Activated CD8-positive, alpha-beta memory T cell treated with anti-CD3 and anti-CD28 coated beads, Interleukin-2, amount 10 ng/mL, durations not matched to agents 7 days and 5 days (primary cell): Measurements from ENCODE around the gene KCTD17. TPM values are rescaled to one million over a fixed set of nuclear protein-coding genes. Genes with fewer than 3 reads are reported as not detected.

ENCODE experiments used
- ATAC-seq: fragments of 150-1000 bp; cut with Tn5 transposase; one replicate; pipeline ENCODE4 v1.10.0; 2021; ENCODE audit warnings: moderate library complexity
- CTCF ChIA-PET: fragments of 350-600 bp; sonication (Branson Sonifier 250); formaldehyde crosslinking; loops from one replicate; lab custom pipeline; 2021; ENCODE audit warnings: antibody characterized with exemption; lab: Charles Lee
- DNase-seq: peaks from one replicate; pipeline ENCODE4 v3.0.0-alpha.2; 2020
- H3K27ac Mint-ChIP-seq: one replicate; pipeline ENCODE4 v1.8.0; 2021; ENCODE audit warnings: mild to moderate bottlenecking, mixed read lengths
- H3K27me3 Mint-ChIP-seq: one replicate; pipeline ENCODE4 v1.8.0; 2021; ENCODE audit warnings: mixed read lengths
- H3K36me3 Mint-ChIP-seq: one replicate; pipeline ENCODE4 v1.8.0; 2021; ENCODE audit warnings: mild to moderate bottlenecking, mixed read lengths
- H3K4me1 Mint-ChIP-seq: one replicate; pipeline ENCODE4 v1.8.0; 2021; ENCODE audit warnings: mixed read lengths
- H3K4me3 Mint-ChIP-seq: one replicate; pipeline ENCODE4 v1.8.0; 2021; ENCODE audit warnings: mild to moderate bottlenecking, moderate library complexity, mixed read lengths
- H3K9me3 Mint-ChIP-seq: one replicate; pipeline ENCODE4 v1.8.0; 2022; ENCODE audit warnings: low read depth, mixed read lengths
- total RNA-seq, 2 experiments: library from RNA; stranded (reverse); gene quantifications; one replicate each; pipeline ENCODE4 v1.2.3, GENCODE V29; 2021

KCTD17 gene, protein sequence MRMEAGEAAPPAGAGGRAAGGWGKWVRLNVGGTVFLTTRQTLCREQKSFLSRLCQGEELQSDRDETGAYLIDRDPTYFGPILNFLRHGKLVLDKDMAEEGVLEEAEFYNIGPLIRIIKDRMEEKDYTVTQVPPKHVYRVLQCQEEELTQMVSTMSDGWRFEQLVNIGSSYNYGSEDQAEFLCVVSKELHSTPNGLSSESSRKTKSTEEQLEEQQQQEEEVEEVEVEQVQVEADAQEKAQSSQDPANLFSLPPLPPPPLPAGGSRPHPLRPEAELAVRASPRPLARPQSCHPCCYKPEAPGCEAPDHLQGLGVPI
- total RNA-seq = 10 to 100 TPM; 47.7 to 53.4 TPM

DNA sequence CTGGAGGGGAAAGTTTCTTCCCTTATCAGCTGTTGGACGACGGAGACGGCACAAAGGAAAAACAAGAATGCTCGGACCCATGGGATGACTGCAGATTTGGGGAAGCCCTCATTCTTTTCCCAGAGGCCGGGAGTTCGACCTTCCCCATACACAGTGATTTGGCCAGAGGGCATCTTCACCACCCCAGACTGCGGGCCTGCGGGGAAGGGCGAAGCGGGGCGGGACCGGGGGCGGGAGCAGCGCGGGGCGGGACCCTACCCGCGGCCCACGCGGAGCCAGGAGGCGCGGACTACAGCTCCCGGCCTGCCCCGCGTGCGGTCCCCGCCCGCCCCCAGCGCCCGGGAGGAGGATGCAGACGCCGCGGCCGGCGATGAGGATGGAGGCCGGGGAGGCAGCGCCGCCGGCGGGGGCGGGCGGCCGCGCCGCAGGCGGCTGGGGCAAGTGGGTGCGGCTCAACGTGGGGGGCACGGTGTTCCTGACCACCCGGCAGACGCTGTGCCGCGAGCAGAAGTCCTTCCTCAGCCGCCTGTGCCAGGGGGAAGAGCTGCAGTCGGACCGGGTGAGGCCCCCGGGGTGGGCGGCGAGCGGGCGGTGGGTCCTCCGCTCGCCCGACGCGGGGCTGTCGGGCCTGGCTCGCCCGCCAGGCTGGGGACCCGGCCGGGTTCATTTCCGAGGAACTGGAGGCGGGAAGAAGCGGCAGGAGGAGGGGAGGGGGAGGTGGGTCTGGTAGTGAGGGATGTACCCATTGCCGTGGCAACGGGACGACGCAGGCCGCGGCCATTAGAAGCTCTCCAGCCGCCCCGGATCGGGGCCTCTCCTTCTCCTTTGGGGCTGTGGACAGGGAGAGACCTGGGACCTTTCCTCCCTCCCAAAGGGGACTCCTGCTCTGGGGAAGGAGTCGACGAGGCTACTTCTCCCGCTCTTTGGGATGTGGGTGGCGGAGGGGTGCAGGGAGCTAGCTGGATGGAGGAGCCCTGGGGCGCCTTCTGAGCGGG is at the start of gene KCTD17:
KCTD17 (plus strand) TSS at position 352 of the 995 bp plus-strand sequence; CDS start at position 371, 19 bp downstream.
- peaks cover 3% of the 10 kb centered on the region for H3K36me3 Mint-ChIP-seq
- no peaks in the 10 kb centered on the region for H3K27me3 Mint-ChIP-seq
- H3K9me3 Mint-ChIP-seq = no peaks in the 10 kb centered on the region
- CTCF ChIA-PET = interaction anchor here (0.5 to 2.3 kb wide), 11 partner anchors 9 to 652 kb away, joined by 3 to 9 read pairs (median 4); partner anchors contain the start of gene TST
- H3K4me1 Mint-ChIP-seq = peaks cover 19% of the 10 kb centered on the region
- peak within 1 kb of the TSS; percentile 77 for H3K4me3 Mint-ChIP-seq
- DNase-seq = peak; percentile 85
- no peak within 1 kb of the TSS for H3K27ac Mint-ChIP-seq
- ATAC-seq = peak; percentile 100

DNA sequence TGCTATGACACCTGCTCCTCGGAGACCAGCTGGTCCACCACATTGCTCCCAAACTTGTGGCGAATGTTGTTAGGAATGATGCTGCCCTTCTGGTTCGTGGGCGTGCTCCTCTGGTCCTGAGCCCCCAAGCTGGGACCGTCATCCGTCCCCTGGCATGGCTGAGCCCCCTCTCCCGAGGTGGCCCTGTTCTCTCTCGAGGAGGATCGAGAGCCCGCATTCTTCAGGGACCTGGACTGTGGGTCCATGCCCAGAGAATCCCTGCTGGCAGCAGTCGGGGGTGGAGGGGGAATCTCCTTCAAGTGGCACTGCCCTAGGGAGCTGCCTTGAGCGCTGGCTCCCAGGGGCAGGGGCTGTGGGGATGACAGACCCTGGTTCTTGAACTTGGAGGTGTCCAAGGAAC is 49.7 kb upstream of the KCTD17 start:
- Mint-ChIP-seq H3K4me1 (no peaks in the 10 kb centered on the region), H3K9me3 (no peaks in the 10 kb centered on the region), H3K27ac (no peak overlapping the region), H3K4me3 (no peak overlapping the region), H3K36me3 (no peaks in the 10 kb centered on the region), H3K27me3 (peaks cover 35% of the 10 kb centered on the region)
- CTCF ChIA-PET = interaction anchor here (0.6 kb wide), 1 partner anchor 144 kb away, joined by 3 read pairs; no protein-coding TSS in a partner anchor
- ATAC-seq = no peak
- no peak for DNase-seq

DNA sequence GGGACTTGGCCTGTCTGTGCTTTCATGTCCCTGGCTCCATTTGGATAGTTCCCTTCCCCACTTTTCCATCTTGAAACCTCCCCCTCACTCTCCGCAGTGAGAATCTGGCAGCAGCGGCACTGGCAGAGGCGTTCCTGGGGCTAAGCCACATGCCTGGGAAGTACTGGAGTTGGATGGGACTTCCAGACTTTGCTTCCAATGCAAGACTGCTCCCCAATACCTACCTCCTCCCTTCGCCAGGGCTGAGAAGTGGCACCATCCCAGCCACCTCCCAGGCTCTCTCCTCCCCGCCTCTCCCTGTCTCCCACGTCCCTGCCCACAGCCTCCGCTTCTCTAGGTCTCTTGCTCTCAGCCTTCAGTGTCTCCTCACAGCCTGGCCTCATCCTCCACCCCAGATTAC is 48.9 kb upstream of the KCTD17 start:
- H3K36me3 Mint-ChIP-seq = no peaks in the 10 kb centered on the region
- CTCF ChIA-PET = no interaction called here
- no peaks in the 10 kb centered on the region for H3K9me3 Mint-ChIP-seq
- ATAC-seq = no peak
- no peak overlapping the region for H3K27ac Mint-ChIP-seq
- no peak for DNase-seq
- no peak overlapping the region for H3K4me3 Mint-ChIP-seq
- peaks cover 35% of the 10 kb centered on the region for H3K27me3 Mint-ChIP-seq
- H3K4me1 Mint-ChIP-seq = no peaks in the 10 kb centered on the region

DNA sequence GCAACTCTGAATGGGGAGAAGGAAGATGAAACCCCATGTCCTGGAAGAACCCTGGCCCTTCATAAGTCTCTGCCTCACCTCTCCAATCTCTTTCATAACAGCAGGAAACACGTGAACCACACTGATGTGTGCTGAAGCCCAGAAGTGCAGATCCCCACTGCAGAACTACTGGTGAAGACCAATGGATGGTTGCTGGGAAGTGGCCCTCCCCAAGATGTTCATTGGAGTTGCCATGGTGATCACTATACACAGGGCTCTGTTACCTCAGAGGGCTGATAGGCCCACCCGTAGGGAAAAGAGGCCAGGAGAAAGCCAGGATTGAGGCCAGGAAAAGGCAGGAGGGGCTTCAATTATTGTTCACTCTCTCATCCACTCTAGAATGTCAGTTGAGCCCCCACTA is 43.9 kb upstream of the KCTD17 start:
- no peaks in the 10 kb centered on the region for H3K4me1 Mint-ChIP-seq
- H3K9me3 Mint-ChIP-seq = no peaks in the 10 kb centered on the region
- no peaks in the 10 kb centered on the region for H3K36me3 Mint-ChIP-seq
- ATAC-seq (no peak), DNase-seq (no peak)
- H3K27ac Mint-ChIP-seq = no peak overlapping the region
- CTCF ChIA-PET = interaction anchor here (1.2 to 1.8 kb wide), 3 partner anchors 14 to 37 kb away, joined by 3 to 10 read pairs (median 5); no protein-coding TSS in a partner anchor
- peaks cover 46% of the 10 kb centered on the region for H3K27me3 Mint-ChIP-seq
- H3K4me3 Mint-ChIP-seq = no peak overlapping the region

DNA sequence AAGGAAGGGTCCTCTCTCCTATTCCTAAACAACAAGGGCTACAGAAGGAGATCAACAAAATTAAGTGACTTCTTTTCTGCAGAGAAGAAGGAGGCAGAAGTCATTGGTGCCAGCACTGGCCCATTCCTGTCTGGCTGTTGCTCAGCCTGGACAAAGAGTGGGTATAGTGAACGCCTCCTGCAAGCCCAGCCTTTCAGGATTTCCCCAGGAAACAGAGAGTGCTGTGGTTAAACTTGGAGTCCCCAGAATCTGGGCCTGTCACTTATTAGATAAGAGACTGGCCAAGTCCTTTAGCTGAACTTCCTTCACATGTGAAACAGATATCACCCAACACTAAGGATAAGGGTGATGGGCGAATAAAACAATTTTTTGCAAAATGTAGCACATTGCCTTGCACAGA is 43.2 kb upstream of the KCTD17 start:
- Mint-ChIP-seq H3K4me1 (no peaks in the 10 kb centered on the region), H3K27ac (no peak overlapping the region), H3K36me3 (no peaks in the 10 kb centered on the region), H3K9me3 (no peaks in the 10 kb centered on the region), H3K27me3 (peaks cover 43% of the 10 kb centered on the region), H3K4me3 (no peak overlapping the region)
- ATAC-seq (no peak), DNase-seq (no peak)
- CTCF ChIA-PET = interaction anchor here (0.7 to 2.0 kb wide), 4 partner anchors 9 to 36 kb away, joined by 3 to 5 read pairs (median 4); no protein-coding TSS in a partner anchor

DNA sequence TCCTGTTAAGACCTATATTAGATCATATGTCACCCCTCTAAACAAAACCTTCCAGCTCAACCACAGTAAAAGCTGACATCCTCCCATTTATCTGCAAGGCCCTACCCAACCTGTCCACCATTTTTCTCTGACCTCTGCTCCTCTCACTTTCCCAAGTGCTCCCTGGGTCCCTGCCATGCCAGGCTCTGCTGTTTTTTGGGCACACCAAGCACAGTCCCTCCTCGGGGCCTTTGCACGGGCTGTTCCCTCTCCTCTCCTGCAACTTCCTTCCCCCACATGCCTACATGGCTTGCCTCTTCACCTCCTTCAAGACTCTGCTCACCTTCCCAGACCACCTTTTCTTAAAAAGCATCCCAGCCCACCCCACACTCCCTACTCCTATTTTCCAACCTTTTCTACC is 42.1 kb upstream of the KCTD17 start:
- no peak for ATAC-seq
- peaks cover 42% of the 10 kb centered on the region for H3K27me3 Mint-ChIP-seq
- H3K27ac Mint-ChIP-seq = no peak overlapping the region
- DNase-seq = no peak
- CTCF ChIA-PET = interaction anchor here (2.0 kb wide), 1 partner anchor 32 kb away, joined by 5 read pairs; no protein-coding TSS in a partner anchor
- no peaks in the 10 kb centered on the region for H3K9me3 Mint-ChIP-seq
- no peaks in the 10 kb centered on the region for H3K4me1 Mint-ChIP-seq
- no peaks in the 10 kb centered on the region for H3K36me3 Mint-ChIP-seq
- no peak overlapping the region for H3K4me3 Mint-ChIP-seq

DNA sequence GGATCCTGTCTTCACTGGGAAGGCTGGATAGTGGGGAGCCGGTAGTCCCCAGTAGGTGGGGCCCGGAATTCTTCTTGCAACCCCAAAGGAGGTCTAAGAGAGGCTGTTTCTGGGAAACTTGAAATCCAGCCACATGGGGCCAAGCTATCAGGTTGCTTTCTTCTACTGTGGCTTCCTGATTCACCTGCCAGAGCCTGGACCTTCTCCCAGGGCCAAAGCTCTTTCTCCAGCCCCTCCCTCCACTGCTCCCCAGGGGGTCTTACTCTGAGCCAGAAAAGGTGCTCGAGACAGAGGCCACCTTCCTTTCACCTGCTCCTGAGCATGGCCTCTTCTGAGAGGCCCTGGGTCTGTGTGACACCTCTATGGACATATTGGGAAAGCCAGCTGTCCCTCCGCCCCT is 41.4 kb upstream of the KCTD17 start:
- Mint-ChIP-seq H3K27ac (no peak overlapping the region), H3K4me1 (no peaks in the 10 kb centered on the region), H3K27me3 (peaks cover 38% of the 10 kb centered on the region), H3K4me3 (no peak overlapping the region), H3K9me3 (no peaks in the 10 kb centered on the region), H3K36me3 (no peaks in the 10 kb centered on the region)
- ATAC-seq (no peak), DNase-seq (no peak)
- CTCF ChIA-PET = interaction anchor here (1.2 to 2.0 kb wide), 2 partner anchors 11 to 33 kb away, joined by 3 to 5 read pairs; no protein-coding TSS in a partner anchor

DNA sequence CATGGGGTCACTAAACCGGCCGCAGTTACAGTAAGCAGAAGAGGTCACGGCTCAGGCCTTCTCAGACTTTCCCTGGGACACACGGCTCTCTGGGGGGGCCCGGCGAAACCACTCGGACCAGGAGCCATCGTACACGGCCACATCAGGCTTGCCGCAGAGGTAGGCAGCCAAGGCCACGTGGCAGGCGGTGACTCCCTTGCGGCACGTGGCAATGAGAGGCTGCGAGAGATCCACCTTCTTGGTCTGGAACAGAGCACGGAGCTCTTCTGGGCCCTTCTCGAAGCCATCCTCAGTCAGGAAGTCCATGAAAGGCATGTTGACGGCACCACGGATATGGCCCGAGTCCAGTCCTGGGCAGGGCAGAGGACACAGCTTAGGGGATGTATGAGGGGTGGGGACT is 40.6 kb upstream of the KCTD17 start:
- Mint-ChIP-seq H3K27me3 (peaks cover 30% of the 10 kb centered on the region), H3K27ac (no peak overlapping the region), H3K4me3 (no peak overlapping the region), H3K4me1 (no peaks in the 10 kb centered on the region), H3K9me3 (no peaks in the 10 kb centered on the region), H3K36me3 (no peaks in the 10 kb centered on the region)
- ATAC-seq (no peak), DNase-seq (no peak)
- CTCF ChIA-PET = interaction anchor here (1.2 kb wide), 1 partner anchor 10 kb away, joined by 3 read pairs; no protein-coding TSS in a partner anchor

DNA sequence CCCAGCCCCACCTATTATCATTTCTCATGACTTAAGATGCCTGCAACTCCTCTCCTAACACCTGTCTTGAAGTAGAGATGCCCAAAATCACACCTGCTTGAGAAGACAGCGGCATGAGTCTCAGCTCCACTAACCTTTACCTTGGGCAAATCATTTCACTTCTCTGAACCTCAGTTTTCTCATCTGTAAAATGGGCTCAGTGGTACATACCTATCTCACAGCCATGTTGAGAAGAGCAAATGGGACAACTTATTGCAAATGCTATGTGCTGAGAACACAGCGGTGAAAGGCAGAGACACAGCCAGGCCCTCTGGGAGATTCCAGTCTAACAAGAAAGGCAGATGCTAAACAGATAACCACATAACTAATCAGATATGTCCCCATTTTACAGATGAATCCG is 40.1 kb upstream of the KCTD17 start:
- no peak for ATAC-seq
- Mint-ChIP-seq H3K9me3 (no peaks in the 10 kb centered on the region), H3K27ac (no peak overlapping the region), H3K36me3 (no peaks in the 10 kb centered on the region), H3K4me1 (no peaks in the 10 kb centered on the region), H3K27me3 (peaks cover 26% of the 10 kb centered on the region), H3K4me3 (no peak overlapping the region)
- DNase-seq = no peak
- CTCF ChIA-PET = interaction anchor here (1.2 kb wide), 1 partner anchor 10 kb away, joined by 3 read pairs; no protein-coding TSS in a partner anchor

DNA sequence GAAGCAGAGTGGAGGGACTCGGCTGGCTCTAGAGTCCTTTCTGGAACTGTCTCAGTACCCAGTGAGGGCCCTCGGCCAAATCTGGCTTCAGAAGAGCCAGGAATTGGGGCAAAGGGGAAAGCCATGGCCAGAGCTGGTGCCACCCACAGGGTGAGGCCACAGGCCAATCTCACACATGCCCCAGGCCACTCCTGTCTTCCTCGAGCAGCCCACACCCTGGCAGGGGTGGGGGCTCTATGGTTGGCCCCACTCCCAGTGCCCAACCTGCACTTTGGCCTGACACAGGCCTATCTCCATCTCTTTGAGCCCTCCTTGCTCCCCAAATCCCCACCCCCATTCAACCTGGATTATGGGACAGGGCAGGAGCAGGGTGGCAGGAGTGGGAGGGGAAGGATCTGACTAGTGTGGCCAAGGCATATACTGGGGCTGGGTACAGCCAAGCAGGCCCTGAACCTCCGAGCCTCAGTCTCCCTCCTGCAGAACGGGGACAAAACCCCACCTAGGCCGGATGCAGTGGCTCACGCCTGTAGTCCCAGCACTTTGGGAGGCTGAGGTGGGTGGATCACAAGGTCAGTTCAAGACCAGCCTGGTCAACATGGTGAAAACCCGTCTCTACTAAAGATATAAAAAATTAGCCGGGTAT is 39.2 kb upstream of the KCTD17 start:
- no peak overlapping the region for H3K27ac Mint-ChIP-seq
- CTCF ChIA-PET = no interaction called here
- ATAC-seq = no peak
- no peaks in the 10 kb centered on the region for H3K9me3 Mint-ChIP-seq
- H3K4me1 Mint-ChIP-seq = no peaks in the 10 kb centered on the region
- no peak overlapping the region for H3K4me3 Mint-ChIP-seq
- no peaks in the 10 kb centered on the region for H3K36me3 Mint-ChIP-seq
- DNase-seq = no peak
- peaks cover 17% of the 10 kb centered on the region for H3K27me3 Mint-ChIP-seq

DNA sequence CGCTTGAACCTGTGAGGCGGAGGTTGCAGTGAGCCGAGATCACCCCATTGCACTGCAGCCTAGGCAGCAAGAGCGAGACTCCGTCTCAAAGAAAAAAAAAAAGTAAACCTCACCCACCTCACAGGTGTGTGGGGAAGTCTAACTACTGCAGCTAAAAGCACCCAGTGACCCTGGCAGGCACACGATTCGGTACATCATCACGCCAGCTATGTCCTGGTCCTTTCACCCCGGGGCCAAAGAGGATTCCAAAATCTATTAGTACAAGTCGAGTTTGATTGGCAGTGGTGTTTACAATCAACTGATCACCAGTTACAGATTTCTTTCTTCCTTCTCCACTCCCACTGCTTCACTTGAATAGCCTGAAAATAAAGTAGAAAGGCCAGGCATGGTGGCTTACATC is 38.6 kb upstream of the KCTD17 start:
- Mint-ChIP-seq H3K27me3 (peaks cover 12% of the 10 kb centered on the region), H3K4me3 (no peak overlapping the region), H3K36me3 (no peaks in the 10 kb centered on the region), H3K9me3 (no peaks in the 10 kb centered on the region), H3K4me1 (peaks cover 3% of the 10 kb centered on the region), H3K27ac (no peak overlapping the region)
- DNase-seq (no peak), ATAC-seq (no peak)
- CTCF ChIA-PET = interaction anchor here (1.6 kb wide), 1 partner anchor 20 kb away, joined by 3 read pairs; no protein-coding TSS in a partner anchor

DNA sequence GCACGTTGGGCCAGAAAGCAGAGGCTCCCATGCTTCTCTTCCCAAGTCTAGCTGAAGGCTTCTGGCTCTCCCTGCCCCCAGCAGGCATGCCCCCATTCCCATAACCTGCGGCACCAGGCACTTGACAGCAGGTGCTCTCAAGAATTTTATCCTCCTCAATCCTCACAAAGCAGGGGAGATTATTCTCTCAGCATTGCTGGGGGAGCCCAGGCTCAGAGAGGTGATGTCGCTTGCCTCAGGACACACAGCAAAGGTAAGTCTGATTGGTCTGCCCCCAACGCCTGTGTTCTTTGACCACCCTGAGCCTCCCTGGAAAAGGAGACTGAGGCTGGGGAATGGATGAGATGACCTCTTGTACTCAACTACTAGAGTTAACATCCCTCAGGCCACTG is 37.1 kb upstream of the KCTD17 start:
- ATAC-seq = no peak
- Mint-ChIP-seq H3K27ac (no peak overlapping the region), H3K9me3 (no peaks in the 10 kb centered on the region), H3K4me3 (no peak overlapping the region), H3K27me3 (peaks cover 4% of the 10 kb centered on the region), H3K36me3 (no peaks in the 10 kb centered on the region), H3K4me1 (peaks cover 4% of the 10 kb centered on the region)
- CTCF ChIA-PET = interaction anchor here (1.6 kb wide), 1 partner anchor 19 kb away, joined by 3 read pairs; no protein-coding TSS in a partner anchor
- no peak for DNase-seq
